Measurements from ENCODE around the gene ATF4.

- TF ChIP-seq CTCF (IDR thresholded peaks at IDR 0.05; ENCODE audit: low read length) (no peak), EZH2 (IDR thresholded peaks at IDR 0.05; ENCODE audit: borderline replicate concordance, low read length) (no peak)
Measured at GRCh38 chr22:39498368-39498767, 22.0 kb upstream of the ATF4 start.

Measured in OCI-LY1 (cell line).